Measurements from ENCODE around the gene KRT40. TPM values are rescaled to one million over a fixed set of nuclear protein-coding genes. Genes with fewer than 3 reads are reported as not detected.

KRT40 gene
- total RNA-seq (2014; rRNA removed; shearing (Covaris generic)) = not detected in 2 replicates

DNA sequence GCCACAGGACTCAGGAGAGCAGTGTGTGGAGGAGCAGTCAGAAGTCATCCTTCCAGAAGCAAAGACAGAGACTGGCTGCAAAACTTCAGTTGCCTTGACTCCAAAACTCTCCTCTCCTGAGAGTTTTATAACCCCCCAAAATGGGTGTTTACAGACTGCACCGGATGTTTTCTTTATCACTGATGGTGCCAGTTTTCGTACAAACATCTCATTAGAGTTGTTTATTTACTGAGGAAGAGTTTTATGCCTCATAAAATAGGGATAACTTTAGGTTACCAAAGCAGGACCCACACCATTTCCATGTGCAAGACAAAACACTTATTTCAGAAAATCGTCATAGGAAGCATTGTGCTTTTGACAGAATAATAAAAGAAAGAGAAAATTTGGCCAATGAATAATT is at the start of gene KRT40:
Gene KRT40, minus strand, starts transcription at position 101 of the 400 bp plus-strand sequence. Its CDS starts 53 bp downstream, at position 48.
- in situ Hi-C loops (cut with HindIII; ENCODE audit: low sequenced_read_pairs) = no loop called here
- DNase-seq (ENCODE audit: low spot score) = no peak

DNA sequence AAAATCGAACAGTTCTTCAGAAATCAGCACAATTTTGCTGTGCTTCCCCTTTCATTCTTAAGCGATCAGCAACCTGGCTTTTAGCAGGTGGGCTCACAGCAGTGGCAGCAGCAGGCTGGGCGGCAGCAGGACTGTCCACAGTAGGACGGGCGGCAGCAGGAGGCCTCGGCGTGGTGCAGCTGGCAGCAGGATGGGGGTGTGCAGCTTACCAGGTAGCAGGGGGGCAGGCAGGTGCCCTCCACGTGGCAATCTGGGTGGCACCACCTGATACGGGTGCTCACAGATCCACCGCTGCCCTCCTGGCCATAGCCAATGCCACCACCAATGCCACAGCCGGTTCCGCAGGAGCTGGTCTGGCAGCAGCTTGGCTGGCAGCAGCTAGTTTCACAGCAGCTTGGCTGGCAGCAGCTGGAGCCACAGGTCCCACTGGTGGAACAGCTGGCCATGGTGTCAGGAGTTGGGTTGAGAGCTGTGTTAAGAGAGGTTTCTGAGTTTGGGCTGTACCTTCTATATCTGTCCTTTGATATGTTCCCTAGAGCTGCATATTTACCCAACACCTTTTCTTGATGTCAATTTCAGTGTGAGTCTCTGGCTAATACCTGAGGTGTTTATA is 45.6 kb upstream of the KRT40 start, which contains the start of gene KRTAP1-4:
Gene KRTAP1-4, minus strand, starts transcription at position 563 of the 613 bp plus-strand sequence. Its CDS starts 117 bp downstream, at position 446.
- in situ Hi-C loops (cut with HindIII; ENCODE audit: low sequenced_read_pairs) = no loop called here
- no peak for DNase-seq (ENCODE audit: low spot score)

DNA sequence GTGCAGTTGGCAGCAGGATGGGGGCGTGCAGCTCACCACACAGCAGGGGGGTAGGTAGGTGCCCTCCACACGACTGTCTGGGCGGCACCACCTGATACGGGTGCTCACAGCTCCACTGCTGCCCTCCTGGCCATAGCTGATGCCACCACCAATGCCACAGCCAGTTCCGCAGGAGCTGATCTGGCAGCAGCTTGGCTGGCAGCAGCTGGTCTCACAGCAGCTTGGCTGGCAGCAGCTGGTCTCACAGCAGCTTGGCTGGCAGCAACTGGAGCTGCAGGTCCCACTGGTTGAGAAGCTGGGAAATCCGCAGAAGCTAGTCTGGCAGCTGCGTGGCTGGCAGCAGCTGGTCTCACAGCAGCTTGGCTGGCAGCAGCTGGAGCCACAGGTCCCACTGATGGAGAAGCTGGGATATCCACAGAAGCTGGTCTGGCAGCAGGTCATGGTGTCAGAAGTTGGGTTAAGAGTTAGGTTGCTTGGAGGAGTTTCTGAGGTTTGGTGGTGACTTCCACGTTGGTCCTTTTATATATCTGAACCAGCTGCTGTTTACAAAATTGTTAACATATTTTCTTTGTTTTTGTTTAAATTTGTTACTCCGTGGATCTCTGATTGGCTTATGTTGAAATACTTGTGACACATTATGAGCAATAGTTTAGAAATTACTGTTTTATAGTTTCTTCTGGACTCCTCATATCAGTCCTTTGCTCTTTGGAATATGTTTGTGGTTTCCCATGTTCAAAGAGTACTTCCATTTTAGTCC is 42.8 kb upstream of the KRT40 start, which contains the start of gene KRTAP1-5:
Gene KRTAP1-5, minus strand, starts transcription at position 494 of the 757 bp plus-strand sequence. Its CDS starts 53 bp downstream, at position 441.
- in situ Hi-C loops (cut with HindIII; ENCODE audit: low sequenced_read_pairs) = no loop called here
- no peak for DNase-seq (ENCODE audit: low spot score)

DNA sequence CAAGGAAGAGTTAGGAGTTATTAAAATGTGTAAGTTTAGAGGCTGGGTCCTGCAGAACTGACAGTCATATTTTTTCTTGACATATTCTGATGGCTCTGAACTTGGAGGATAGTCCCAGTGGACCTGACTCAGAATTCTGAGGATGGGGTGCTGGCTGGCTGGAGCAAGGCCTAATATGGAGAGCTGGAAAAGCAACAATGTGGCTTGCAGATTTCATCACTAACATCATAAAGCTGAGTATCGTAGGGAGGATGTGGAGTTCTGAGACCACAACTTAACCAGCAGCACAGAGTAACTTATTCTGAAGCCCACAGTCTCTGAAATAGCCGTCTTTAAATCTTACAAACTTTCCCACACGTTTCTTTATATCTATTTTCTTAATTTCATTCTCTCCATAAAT is 40.6 kb upstream of the KRT40 start:
- DNase-seq (ENCODE audit: low spot score) = no peak
- in situ Hi-C loops (cut with HindIII; ENCODE audit: low sequenced_read_pairs) = no loop called here

DNA sequence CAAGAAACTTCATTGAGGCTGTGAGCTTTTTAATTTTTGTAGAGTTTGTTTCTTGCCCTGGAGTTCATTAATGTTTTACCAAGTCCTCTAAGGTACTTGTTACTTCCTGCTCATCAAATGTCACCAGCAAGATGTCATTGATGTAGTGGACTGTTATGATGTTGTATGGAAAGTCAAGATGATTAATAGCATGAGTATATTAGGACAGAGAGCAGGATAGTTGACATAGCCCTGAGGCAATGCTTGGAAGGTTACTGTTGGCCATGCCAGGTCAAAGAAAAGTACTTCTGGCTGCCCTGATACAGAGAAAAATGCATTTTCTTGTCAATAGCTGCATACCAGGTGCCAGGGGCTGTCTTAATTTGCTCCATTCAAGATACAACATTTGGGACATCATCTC is 36.2 kb upstream of the KRT40 start:
- no peak for DNase-seq (ENCODE audit: low spot score)
- in situ Hi-C loops (cut with HindIII; ENCODE audit: low sequenced_read_pairs) = no loop called here

DNA sequence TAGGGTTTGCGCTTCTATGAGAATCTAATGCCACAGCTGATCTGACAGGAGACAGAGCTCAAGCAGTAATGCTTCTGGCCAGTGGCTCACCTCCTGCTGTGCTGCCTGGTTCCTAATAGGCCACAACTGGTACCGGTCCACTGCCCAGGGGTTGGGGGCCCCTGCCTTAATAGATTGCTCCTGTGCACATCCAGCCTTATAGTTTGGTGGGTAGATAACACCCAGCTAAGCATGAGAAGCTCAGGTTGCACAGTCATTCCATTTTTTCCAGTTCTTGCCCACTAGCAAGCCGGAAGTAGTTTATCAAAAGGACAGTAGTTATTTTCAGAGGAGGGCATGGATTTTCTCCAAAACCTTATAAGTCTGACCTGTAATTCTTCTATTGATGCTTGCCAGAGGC is 35.3 kb upstream of the KRT40 start:
- no peak for DNase-seq (ENCODE audit: low spot score)
- in situ Hi-C loops (cut with HindIII; ENCODE audit: low sequenced_read_pairs) = no loop called here

DNA sequence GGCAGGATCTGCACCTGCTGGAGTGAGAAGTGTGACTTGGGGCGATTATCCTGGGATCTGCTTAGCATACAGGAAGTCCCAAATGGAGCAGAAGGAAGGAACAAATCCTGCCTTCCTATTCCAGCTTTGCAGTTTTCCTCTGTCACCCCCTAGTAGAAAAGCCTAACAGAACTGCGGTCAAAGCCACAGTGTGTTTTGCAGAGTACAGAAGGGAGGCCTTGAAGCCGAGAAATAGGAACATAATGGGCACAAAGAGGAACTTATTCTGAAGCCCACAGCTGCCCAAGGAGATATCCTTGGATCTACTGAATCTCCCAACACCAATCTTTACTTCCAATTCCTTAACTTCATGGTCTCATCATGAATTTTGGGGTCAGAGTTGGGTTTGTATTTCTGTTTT is 34.4 kb upstream of the KRT40 start:
- in situ Hi-C loops (cut with HindIII; ENCODE audit: low sequenced_read_pairs) = no loop called here
- no peak for DNase-seq (ENCODE audit: low spot score)

DNA sequence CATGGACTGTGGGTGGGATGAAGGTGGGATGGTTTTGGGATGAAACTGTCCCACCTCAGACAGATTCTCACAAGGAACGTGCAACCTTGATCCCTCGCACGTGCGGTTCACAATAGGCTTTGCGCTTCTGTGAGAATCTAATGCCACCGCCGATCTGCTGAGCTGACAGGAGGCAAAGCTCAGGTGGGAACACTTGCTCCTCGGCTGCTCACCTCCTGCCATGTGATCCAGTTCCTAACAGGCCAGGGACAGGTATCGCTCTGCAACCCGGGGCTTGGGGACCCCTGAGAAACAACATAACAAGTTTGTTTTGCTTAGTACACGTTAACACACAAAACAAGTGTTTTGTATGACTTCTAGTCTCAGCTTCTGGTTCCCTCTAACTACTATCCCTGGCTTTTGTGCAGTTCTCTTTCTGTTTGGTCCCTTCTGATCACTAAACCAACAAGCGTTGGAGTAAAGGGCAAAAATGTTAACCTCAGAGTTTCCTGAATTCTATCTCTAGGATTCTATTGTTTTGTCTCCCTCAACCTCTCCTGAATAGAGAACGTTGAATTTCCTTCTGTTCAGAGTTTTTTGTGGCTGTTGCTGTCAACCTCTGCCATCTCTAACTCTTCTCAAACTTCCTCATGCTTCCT is 32.6 kb upstream of the KRT40 start:
- no peak for DNase-seq (ENCODE audit: low spot score)
- in situ Hi-C loops (cut with HindIII; ENCODE audit: low sequenced_read_pairs) = no loop called here

DNA sequence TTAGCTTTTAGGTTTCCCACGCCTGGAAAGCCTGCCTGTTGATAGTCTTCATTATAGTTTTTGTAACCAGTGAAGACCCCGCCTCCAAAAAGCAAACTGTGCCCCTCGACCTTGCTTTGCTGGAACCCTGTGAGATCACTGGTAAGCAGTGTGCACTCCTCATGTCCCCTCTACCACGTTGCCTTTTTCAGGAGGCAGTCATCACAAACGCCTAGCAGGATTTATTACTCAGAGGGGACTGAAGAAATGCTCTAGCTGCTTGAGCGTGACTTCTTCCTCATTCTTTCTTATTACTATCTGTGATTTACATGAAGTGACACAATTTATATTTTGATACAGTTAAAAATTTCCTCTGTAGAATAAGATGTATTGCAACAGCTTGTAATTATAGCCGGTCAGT is 31.3 kb upstream of the KRT40 start:
- in situ Hi-C loops (cut with HindIII; ENCODE audit: low sequenced_read_pairs) = no loop called here
- DNase-seq (ENCODE audit: low spot score) = no peak

DNA sequence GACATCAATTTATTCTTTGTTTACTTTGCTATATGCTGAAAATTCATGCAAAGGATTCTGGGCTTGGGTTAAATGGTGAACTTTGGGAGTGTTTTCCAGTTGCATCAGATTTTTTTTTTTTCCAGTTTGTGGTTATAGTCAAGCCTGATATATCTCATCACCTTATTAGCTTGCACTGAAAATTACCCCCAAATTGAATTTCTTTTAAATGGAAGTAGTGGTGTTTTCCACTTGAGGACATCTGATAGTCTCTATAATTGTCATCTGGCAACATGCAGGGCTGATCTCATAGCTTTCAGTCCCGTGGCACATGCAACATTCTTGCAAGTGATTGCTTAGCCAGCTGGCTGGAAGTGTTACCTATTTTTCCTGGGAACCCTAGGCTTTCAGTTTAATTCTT is 29.5 kb upstream of the KRT40 start:
- in situ Hi-C loops (cut with HindIII; ENCODE audit: low sequenced_read_pairs) = no loop called here
- DNase-seq (ENCODE audit: low spot score) = peak; percentile 73

DNA sequence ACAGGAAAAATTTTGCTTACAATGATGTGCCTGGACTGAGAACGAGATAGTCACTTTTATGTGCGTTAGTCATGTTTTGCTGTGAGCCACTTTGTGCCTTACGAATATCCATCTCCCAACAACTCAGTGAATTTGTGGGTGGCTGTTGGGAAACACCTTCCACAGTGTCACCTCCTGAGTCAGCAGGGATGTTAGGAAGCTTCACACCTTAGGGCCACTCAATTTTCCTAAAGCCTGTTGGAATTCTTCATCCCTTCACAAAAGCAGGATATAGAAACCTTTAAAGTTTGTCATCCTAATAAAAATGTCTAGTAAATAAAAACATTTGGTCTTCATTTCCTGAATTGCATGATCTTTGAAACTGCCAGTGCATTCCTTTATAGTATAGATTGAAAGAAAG is 29.1 kb upstream of the KRT40 start:
- no peak for DNase-seq (ENCODE audit: low spot score)
- in situ Hi-C loops (cut with HindIII; ENCODE audit: low sequenced_read_pairs) = no loop called here

DNA sequence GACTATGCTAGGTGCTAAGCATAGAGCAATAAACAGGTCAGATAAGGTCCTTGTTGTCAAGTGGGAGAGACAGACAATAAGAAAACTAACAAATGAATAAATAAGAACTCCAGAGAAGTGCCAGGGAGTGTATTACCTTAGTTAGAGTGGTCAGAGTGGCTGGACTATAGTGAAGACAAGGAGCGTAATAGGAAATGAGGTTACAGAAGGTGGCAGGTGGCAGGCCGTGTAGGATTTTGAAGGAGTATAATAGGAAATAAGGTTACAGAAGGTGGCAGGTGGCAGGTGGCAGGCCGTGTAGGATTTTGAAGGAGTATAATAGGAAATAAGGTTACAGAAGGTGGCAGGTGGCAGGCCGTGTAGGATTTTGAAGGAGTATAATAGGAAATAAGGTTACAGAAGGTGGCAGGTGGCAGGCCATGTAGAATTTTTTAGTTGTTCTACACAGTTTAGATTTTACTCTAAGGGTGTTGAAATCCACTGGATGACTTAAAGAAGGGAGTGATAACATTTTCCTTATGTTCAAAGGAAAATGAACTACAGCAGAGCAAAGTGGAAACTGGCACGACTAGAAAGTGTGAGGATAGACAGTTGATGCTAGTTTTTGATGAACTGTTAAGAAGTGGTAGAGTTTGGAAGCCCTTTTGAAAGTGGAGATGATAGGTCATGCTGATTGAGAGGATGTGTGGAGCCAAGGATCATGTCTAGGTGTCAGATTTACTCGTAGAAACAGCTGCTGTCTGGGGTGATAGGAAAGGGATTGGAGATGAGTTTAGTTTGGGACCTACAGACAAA is 28.4 kb upstream of the KRT40 start:
- in situ Hi-C loops (cut with HindIII; ENCODE audit: low sequenced_read_pairs) = no loop called here
- DNase-seq (ENCODE audit: low spot score) = peak; percentile 58

DNA sequence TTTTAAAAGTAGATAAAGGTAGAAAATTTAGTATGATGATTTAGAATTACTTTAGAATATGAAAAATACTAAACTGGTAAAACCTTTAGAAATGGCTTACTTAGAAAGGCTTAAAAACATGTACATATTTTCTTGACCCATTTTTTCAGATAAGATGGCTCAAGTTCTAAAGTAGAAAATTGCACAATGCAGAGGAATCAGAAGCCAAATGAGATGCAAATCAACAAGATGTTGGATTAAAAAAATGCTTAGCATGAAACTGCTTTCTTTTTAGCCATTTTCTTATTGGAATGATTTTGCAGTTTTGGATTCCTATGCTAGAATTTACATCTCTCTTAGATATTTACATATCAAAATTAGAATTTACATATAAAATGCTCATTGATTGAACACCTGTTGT is 26.3 kb upstream of the KRT40 start:
- in situ Hi-C loops (cut with HindIII; ENCODE audit: low sequenced_read_pairs) = no loop called here

DNA sequence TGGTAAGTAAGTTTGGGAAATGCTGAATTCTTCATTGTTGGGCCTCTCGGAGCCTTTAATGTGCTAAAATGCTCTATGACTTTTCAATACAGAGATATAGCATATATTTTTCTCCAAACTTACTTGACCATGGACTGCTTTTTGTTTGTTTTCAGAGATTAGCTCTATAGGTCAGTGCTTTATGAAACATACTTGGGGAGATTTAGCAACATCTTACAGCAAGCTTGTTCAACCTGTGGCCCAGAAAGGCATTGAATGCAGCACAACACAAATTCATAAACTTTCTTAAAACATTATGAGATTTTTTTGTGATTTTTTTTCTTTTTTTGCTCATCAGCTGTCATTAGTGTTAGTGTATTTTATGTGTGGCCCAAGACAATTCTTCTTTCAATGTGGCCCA is 25.8 kb upstream of the KRT40 start:
- in situ Hi-C loops (cut with HindIII; ENCODE audit: low sequenced_read_pairs) = no loop called here
- no peak for DNase-seq (ENCODE audit: low spot score)

More for the DNA sequence above, 26.3 kb upstream of the KRT40 start:
- DNase-seq (ENCODE audit: low spot score) = no peak

DNA sequence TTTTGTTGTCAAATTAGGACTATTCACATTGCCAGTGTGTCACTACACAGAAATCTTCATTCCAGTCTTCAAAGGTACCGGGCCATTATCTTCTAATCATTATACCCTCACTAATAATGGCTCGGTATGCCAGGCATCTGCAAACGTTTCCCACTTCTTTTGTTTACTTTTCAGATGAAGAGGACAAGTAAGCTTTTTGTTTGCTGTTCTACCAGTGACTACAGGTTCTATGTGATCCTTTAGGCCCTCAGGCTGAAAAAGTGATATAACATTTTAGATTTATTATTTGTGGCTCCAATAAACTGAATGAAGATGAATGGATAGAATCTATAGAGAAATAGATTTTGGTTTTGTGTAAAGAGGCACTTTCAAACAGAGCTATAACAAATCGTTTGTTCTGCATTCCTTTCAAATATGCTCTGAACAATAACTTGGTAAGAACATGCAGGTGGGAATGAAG is 25.2 kb upstream of the KRT40 start:
- in situ Hi-C loops (cut with HindIII; ENCODE audit: low sequenced_read_pairs) = no loop called here
- DNase-seq (ENCODE audit: low spot score) = no peak

DNA sequence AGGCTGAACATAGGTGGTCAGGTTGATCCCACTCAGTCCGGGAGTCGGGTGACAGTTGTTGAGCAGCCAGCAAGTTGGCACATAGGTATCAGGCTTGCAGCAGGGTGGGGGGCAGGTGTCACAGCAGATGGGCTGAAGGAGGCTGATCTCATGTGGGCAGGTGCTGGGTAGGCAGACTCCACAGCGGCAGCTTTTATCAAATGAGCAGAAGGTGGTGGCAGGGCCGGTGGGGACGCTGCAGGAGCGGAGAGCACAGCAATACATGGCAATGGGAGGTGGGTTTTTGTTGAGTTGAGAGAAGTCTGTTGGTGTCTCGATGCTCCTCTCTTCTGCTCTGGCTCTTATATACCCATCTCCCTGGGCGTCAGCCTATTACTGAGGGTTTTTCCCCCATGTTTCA is 24.7 kb upstream of the KRT40 start, which contains the start of gene KRTAP3-1:
Gene KRTAP3-1, minus strand, starts transcription at position 318 of the 400 bp plus-strand sequence. Its CDS starts 54 bp downstream, at position 264.
- peak; percentile 47 for DNase-seq (ENCODE audit: low spot score)
- in situ Hi-C loops (cut with HindIII; ENCODE audit: low sequenced_read_pairs) = no loop called here

DNA sequence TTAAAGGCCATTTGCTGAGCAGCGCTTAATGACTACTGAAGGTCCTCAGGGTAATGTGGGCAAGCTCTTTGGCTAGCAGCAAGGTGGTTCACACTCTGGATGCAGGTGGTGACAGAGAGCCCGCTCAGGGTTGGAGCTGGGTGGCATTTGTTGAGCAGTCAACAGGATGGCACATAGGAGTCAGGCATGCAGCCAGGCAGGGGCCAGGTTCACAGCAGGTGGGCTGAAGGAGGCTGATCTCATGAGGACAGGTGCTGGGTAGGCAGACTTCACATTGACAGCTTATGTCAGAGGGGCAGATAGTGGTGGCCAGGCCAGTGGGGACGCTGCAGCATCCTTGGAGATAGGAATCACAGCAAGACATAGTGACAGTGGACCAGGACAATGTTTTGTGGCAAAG is 20.3 kb upstream of the KRT40 start:
- DNase-seq (ENCODE audit: low spot score) = no peak
- in situ Hi-C loops (cut with HindIII; ENCODE audit: low sequenced_read_pairs) = no loop called here

DNA sequence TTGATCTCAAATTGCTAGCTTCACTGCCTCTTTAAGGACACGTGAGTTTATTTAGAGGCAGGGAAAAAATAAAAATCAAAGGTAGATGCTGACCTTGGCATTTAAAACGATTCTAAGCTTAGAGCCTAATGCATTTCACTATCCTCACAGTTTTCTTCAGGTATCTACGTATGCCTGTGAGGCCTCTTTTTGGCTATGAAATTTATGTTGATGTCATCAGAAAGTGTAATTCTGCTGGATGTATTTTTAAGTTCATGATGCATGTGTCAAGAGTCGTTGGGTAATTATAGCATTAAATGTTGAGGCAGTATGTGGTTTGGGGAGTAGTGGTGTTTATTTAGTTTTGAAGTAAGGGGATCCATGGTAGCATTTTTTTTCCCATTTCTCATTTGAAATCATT is 19.8 kb upstream of the KRT40 start:
- DNase-seq (ENCODE audit: low spot score) = no peak
- in situ Hi-C loops (cut with HindIII; ENCODE audit: low sequenced_read_pairs) = no loop called here

DNA sequence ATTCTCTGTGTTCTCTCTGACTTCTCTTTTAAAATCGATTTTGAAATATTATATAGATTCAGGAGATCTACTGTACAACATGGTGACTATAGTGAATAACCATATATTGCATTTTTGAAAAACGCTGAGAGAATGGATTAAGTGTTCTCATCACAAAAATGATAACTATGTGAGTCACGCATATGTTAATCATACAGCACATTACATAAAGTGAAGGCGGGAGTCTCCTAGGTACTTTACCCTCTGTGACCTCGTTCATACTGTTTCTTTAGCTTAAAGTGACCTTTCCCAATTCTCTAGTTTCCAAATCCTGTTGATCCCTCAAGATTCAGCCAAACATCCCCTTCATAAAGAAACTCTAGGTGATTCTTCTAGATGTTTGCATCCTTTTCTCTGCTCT is 18.7 kb upstream of the KRT40 start:
- no peak for DNase-seq (ENCODE audit: low spot score)
- in situ Hi-C loops (cut with HindIII; ENCODE audit: low sequenced_read_pairs) = no loop called here

Measured in G401 (cell line).